T-cell (primary cell): ENCODE measurements around the gene PRICKLE2. TPM values are rescaled to one million over a fixed set of nuclear protein-coding genes. Genes with fewer than 3 reads are reported as not detected.

ENCODE experiments used
- ATAC-seq, 4 experiments: fragments of 200-7000 bp in 3 of 4; fragments of 150-1000 bp in 1 of 4; cut with Tn5 transposase; replicated peaks in 1 of 4; 1 replicate in 3 of 4; 2 replicates in 1 of 4; pipeline ENCODE4 v1.10.0; 2021; ENCODE audit warnings: moderate library complexity in 3 of 4, mild to moderate bottlenecking in 2 of 4, moderate number of reproducible peaks in 1 of 4
- CTCF ChIA-PET, 2 donors: fragments of 300-600 bp; sonication (Branson Sonifier 250); formaldehyde crosslinking; loops; one replicate each; lab custom pipeline; 2022; ENCODE audit warnings: antibody characterized with exemption in 2 of 2; lab: Charles Lee
- POLR2A ChIA-PET, 2 donors: fragments of 300-600 bp; sonication (Branson Sonifier 250); formaldehyde crosslinking; loops; one replicate each; lab custom pipeline; 2022; ENCODE audit warnings: antibody characterized with exemption in 2 of 2; lab: Charles Lee
- DNase-seq, 35 experiments: peaks; one replicate each; pipeline versions ENCODE4 v3.0.0 to v3.0.0-alpha.2; 2013 to 2023
- H3K27ac ChIP-seq: one replicate; pipeline ENCODE4 v1.5.1; 2013; ENCODE audit warnings: low read length
- H3K27me3 ChIP-seq, 2 experiments: replicated peaks in 1 of 2; 1 replicate in 1 of 2; 2 replicates in 1 of 2; pipeline versions ENCODE4 v1.6.1 to v1.7.0; 2013; ENCODE audit warnings: low read length in 1 of 2, mixed read lengths in 1 of 2; ENCODE audit not compliant: control insufficient read depth in 2 of 2, insufficient read depth in 2 of 2; ENCODE audit errors: extremely low read depth in 1 of 2
- H3K36me3 ChIP-seq, 2 donors: 1 replicate in 1 of 2; 2 replicates in 1 of 2; pipeline versions ENCODE4 v1.6.1 to v1.7.0; 2013; ENCODE audit warnings: low read length in 1 of 2; ENCODE audit not compliant: control insufficient read depth in 2 of 2, insufficient read depth in 1 of 2; ENCODE audit errors: extremely low read depth in 1 of 2
- H3K4me1 ChIP-seq, 2 experiments: 1 replicate in 1 of 2; 2 replicates in 1 of 2; pipeline versions ENCODE4 v1.6.1 to v1.7.0; 2013; ENCODE audit warnings: low read length in 2 of 2, mixed read lengths in 1 of 2; ENCODE audit not compliant: insufficient read depth in 2 of 2, control insufficient read depth in 1 of 2; ENCODE audit errors: extremely low read depth in 1 of 2
- H3K4me3 ChIP-seq, 2 donors: 1 replicate in 1 of 2; 2 replicates in 1 of 2; pipeline versions ENCODE4 v1.5.1 to v1.7.0; 2013; ENCODE audit warnings: mild to moderate bottlenecking in 2 of 2, low read length in 1 of 2, moderate library complexity in 1 of 2; ENCODE audit not compliant: control insufficient read depth in 1 of 2; ENCODE audit errors: extremely low read depth in 1 of 2
- H3K9me3 ChIP-seq: 2 replicates; pipeline ENCODE4 v1.7.0; 2013
- H3K27ac Mint-ChIP-seq, 2 donors: one replicate each; pipeline ENCODE4 v1.8.0; 2020 to 2021; ENCODE audit warnings: mild to moderate bottlenecking in 2 of 2, mixed read lengths in 2 of 2
- H3K27me3 Mint-ChIP-seq, 2 donors: one replicate each; pipeline ENCODE4 v1.8.0; 2021 to 2022; ENCODE audit warnings: mixed read lengths in 2 of 2
- H3K36me3 Mint-ChIP-seq: one replicate; pipeline ENCODE4 v1.8.0; 2021; ENCODE audit warnings: mixed read lengths
- H3K4me1 Mint-ChIP-seq, 3 donors: one replicate each; pipeline ENCODE4 v1.8.0; 2020 to 2022; ENCODE audit warnings: mixed read lengths in 3 of 3, mild to moderate bottlenecking in 1 of 3
- H3K4me3 Mint-ChIP-seq, 3 donors: one replicate each; pipeline ENCODE4 v1.8.0; 2020 to 2022; ENCODE audit warnings: mild to moderate bottlenecking in 3 of 3, mixed read lengths in 3 of 3, moderate library complexity in 3 of 3
- H3K9me3 Mint-ChIP-seq, 3 donors: one replicate each; pipeline ENCODE4 v1.8.0; 2020 to 2022; ENCODE audit warnings: mixed read lengths in 3 of 3
- WGBS: methylation state at CpG from one replicate; pipeline ENCODE4 v1.1.5; 2013; ENCODE audit warnings: missing lambda C conversion rate; ENCODE audit not compliant: insufficient coverage; 5-methylcytosine and 5-hydroxymethylcytosine counted together
- total RNA-seq, 35 experiments: library from RNA in 6 of 35; stranded (reverse) in 6 of 35; fragments of 120-200 nt in 1 of 35; gene quantifications; one replicate each; pipeline versions ENCODE4 v1.2.1 to v1.2.4 and lab custom pipeline; 2013 to 2026

Gene PRICKLE2
- total RNA-seq, 5 donors from 2014 or later (not counting 1 experiment from before 2014, with no cell fraction given): 0.06 to 0.13 (median 0.09) TPM; not detected in 2

DNA sequence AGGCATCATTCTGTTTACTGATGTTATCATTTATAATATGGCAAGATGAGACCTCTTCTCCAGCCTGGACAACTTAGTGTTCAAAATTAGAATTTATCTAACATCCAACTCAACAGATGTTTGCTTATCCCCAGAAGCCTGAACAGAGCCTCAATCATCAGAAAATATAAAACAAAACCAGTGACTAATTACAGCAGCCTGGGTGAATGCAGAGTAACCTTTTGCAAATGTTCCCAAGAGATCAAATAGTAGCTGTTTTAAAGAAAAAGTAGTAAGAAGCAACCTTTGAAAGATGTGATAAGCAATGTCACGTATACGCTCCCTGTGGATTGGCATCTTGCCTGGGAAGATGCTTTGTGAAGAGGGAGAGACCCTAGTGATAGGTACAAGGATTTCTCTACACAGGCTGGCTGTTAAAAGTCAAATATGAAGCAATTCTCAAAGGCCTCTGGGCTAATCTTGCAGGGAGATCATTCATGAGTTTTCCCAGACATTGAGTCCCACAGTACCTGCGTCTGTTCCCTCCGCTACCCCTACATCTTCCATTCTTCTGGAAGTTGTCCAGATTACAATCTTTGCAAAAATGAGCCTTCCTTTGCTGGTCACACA, 39.3 kb upstream of the PRICKLE2 start:
- Histone ChIP-seq H3K4me3 (no peak overlapping the region), H3K27me3 (peaks cover 5 to 12% of the 10 kb centered on the region in 2 experiments), H3K4me1 (no peaks in the 10 kb centered on the region), H3K27ac (no peak overlapping the region), H3K9me3 (no peaks in the 10 kb centered on the region), H3K36me3 (no peaks in the 10 kb centered on the region)
- H3K27ac Mint-ChIP-seq: no peak overlapping the region
- peaks cover 26 to 28% of the 10 kb centered on the region in 2 donors for H3K27me3 Mint-ChIP-seq
- ChIA-PET POLR2A (no interaction called here), CTCF (no interaction called here)
- no peaks in the 10 kb centered on the region for H3K4me1 Mint-ChIP-seq
- DNase-seq (no peak), ATAC-seq (no peak)
- 100% methylated on average over 2 of the region's 4 CpGs for WGBS
- no peaks in the 10 kb centered on the region for H3K36me3 Mint-ChIP-seq
- H3K9me3 Mint-ChIP-seq: peaks cover 0 to 5% (median 0%) of the 10 kb centered on the region in 3 donors
- no peak overlapping the region for H3K4me3 Mint-ChIP-seq

DNA sequence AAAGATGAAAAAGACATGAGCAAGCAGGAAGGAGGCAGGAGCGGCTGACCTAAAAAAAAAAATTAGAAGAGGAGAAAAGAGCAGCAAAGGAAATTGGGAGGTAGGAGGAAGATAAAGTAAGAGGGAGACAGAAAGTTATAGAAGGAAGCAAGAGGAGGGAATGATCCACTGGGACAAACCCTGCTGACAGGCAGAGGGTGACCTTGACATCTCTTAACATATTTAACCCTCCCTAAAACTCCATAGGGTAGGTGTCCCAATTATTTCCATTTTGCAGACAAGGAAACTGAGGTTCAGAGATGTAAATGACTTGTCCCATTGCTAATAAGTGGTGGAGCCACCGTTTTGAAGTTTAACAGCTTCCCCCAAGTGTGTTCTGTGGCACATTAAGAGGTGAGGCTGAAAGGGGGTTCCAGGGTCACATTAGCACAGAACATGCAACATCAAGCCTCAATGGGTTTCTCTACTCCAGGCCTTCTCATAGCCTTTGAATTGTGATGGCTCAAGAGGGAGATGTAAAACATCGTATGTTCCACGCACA, 37.4 kb upstream of the PRICKLE2 start:
- WGBS: 83% methylated on average over 1 of the region's 4 CpGs
- ATAC-seq: no peak
- Histone ChIP-seq H3K27ac (no peak overlapping the region), H3K27me3 (peaks cover 0 to 2% of the 10 kb centered on the region in 2 experiments), H3K9me3 (no peaks in the 10 kb centered on the region), H3K36me3 (no peaks in the 10 kb centered on the region), H3K4me3 (no peak overlapping the region), H3K4me1 (no peaks in the 10 kb centered on the region)
- H3K9me3 Mint-ChIP-seq: peaks cover 0 to 5% (median 0%) of the 10 kb centered on the region in 3 donors
- H3K27ac Mint-ChIP-seq: no peak overlapping the region
- CTCF ChIA-PET: interaction anchor here in 1 of 2 donors (0.5 kb wide), 1 partner anchor 235 kb away, joined by 4 read pairs; no protein-coding TSS in a partner anchor
- H3K36me3 Mint-ChIP-seq: no peaks in the 10 kb centered on the region
- POLR2A ChIA-PET: no interaction called here
- H3K4me3 Mint-ChIP-seq: no peak overlapping the region
- no peaks in the 10 kb centered on the region for H3K4me1 Mint-ChIP-seq
- H3K27me3 Mint-ChIP-seq: peaks cover 13 to 22% of the 10 kb centered on the region in 2 donors
- DNase-seq: no peak

DNA sequence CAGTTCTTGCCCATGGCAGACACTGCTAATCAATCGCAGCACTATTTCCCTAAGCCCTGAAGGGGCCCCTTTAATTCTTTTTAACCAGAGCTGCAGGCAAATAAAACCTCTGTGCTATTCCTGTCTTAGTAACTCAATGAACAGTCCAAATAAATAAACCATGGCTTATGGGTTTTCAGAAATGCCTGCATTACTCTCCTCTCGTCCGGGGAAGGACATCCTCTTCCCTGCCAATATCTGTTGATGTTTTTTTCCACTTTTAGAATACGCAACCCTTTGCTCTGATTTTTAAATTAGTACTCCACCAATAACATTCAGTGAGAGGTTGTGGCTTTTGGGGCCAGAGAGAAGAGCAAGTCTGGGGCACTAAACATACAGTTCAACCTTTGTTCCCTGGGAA, 35.2 kb upstream of the PRICKLE2 start:
- no peaks in the 10 kb centered on the region for H3K9me3 ChIP-seq
- Mint-ChIP-seq H3K27ac (no peak overlapping the region), H3K4me1 (no peaks in the 10 kb centered on the region), H3K36me3 (no peaks in the 10 kb centered on the region), H3K27me3 (peaks cover 9 to 12% of the 10 kb centered on the region in 2 donors), H3K9me3 (peaks cover 0 to 5% (median 2%) of the 10 kb centered on the region in 3 donors), H3K4me3 (no peak overlapping the region)
- no peaks in the 10 kb centered on the region for H3K4me1 ChIP-seq
- no peaks in the 10 kb centered on the region for H3K36me3 ChIP-seq
- H3K27me3 ChIP-seq: no peaks in the 10 kb centered on the region
- CTCF ChIA-PET: interaction anchor here in 1 of 2 donors (0.6 kb wide), 1 partner anchor 16 kb away, joined by 3 read pairs; no protein-coding TSS in a partner anchor
- no peak overlapping the region for H3K4me3 ChIP-seq
- no peak overlapping the region for H3K27ac ChIP-seq
- POLR2A ChIA-PET: no interaction called here
- WGBS: 100% methylated on average over 1 of the region's 4 CpGs
- ATAC-seq (no peak), DNase-seq (no peak)

DNA sequence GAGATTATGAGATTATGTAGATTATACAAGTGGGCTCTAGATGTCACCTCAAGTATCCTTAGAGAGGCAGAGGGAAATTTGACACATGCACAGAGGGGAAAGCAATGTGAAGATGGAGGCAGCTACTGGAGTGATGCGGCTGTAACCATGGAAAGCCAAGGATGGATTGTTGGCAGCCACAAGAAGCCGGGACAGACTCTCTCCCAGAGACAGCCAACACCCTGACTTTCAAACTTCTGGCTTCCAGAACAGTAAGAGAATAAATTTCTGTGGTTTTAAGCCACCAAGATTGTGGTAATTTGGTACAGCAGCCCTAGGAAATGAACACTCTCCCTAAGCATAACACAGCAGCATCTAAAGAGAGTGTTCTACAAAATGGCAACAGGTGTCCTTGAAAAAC, 34.4 kb upstream of the PRICKLE2 start:
- Histone ChIP-seq H3K9me3 (no peaks in the 10 kb centered on the region), H3K27me3 (no peaks in the 10 kb centered on the region), H3K4me3 (no peak overlapping the region), H3K4me1 (no peaks in the 10 kb centered on the region), H3K36me3 (no peaks in the 10 kb centered on the region), H3K27ac (no peak overlapping the region)
- WGBS: no CpG with 5 or more reads among the region's 2 CpGs
- ChIA-PET CTCF (no interaction called here), POLR2A (no interaction called here)
- H3K9me3 Mint-ChIP-seq: peaks cover 0 to 5% (median 4%) of the 10 kb centered on the region in 3 donors
- no peak overlapping the region for H3K4me3 Mint-ChIP-seq
- H3K27me3 Mint-ChIP-seq: peaks cover 7 to 9% of the 10 kb centered on the region in 2 donors
- no peaks in the 10 kb centered on the region for H3K4me1 Mint-ChIP-seq
- H3K36me3 Mint-ChIP-seq: no peaks in the 10 kb centered on the region
- H3K27ac Mint-ChIP-seq: no peak overlapping the region
- ATAC-seq: no peak
- DNase-seq: no peak

DNA sequence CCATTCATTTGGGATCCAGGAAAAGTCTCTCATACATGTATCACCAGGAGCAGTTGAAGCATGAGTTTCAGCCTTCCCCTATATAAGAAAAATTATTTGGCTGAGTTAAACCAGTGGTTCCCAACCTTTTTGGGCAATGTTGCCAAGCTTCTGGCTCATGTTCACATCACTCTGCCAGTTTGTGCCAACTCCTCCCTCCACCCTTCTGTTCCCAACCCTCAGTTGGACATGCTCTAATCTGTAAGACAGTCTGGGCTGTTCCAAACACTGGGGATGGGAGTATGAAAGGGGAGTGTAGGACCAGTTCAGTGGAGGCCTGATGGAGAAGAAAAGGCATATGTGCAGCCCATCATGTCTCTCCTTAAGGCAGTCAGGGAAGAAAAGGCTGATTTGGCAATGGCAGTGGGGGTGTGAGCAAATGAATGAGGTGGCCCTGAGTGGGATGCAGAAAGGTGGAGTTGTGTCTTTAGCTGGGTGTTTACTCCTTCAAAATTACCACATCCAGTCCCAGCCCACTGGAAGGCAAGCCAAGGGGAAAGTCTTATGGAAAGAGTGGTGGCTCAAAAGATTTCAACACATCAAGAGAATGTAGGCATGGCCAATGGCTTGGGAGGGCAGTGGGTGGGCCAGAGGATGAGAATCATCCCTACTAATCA, 32.0 kb upstream of the PRICKLE2 start:
- peaks cover 4 to 5% of the 10 kb centered on the region in 2 donors for H3K27me3 Mint-ChIP-seq
- no peak for ATAC-seq
- no peak for DNase-seq
- Histone ChIP-seq H3K27me3 (no peaks in the 10 kb centered on the region), H3K4me1 (no peaks in the 10 kb centered on the region), H3K4me3 (no peak overlapping the region), H3K9me3 (no peaks in the 10 kb centered on the region), H3K36me3 (no peaks in the 10 kb centered on the region), H3K27ac (no peak overlapping the region)
- H3K27ac Mint-ChIP-seq: no peak overlapping the region
- CTCF ChIA-PET: no interaction called here
- H3K9me3 Mint-ChIP-seq: peaks cover 0 to 4% (median 1%) of the 10 kb centered on the region in 3 donors
- no peaks in the 10 kb centered on the region for H3K4me1 Mint-ChIP-seq
- POLR2A ChIA-PET: no interaction called here
- no peaks in the 10 kb centered on the region for H3K36me3 Mint-ChIP-seq
- no peak overlapping the region for H3K4me3 Mint-ChIP-seq

DNA sequence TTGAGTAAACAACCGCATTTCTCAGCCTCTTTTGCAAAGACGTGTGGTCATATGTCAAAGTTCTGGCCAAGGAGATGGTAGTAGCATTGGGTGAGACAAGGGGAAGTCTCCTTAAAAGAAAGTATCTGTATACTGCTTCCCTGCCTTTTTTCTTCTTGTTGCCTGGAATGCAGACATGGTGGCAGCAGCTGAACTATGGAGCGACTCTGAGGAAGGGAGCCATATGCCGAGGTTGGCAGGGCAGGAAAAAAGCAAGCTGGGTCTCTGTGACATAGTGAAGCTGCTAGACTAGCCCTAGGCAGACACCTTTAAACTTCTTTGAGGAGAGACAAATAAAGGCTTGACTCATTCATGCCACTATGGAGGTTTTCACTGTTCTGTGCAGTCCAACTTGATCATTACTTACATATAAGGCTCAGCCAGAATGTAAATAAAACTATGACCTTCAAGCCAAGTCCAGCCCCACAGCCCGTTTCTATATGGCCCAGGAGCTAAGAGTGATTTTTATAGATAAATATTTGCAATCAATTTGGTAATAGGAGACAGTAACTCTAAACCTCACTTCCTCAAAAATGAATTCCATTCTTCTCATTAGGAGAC, 30.6 kb upstream of the PRICKLE2 start:
- Mint-ChIP-seq H3K27ac (no peak overlapping the region), H3K4me3 (no peak overlapping the region), H3K36me3 (no peaks in the 10 kb centered on the region), H3K9me3 (peaks cover 0 to 4% (median 0%) of the 10 kb centered on the region in 3 donors), H3K4me1 (no peaks in the 10 kb centered on the region), H3K27me3 (peaks cover 3% of the 10 kb centered on the region in 2 donors)
- H3K9me3 ChIP-seq: no peaks in the 10 kb centered on the region
- no peak overlapping the region for H3K27ac ChIP-seq
- ATAC-seq (no peak), DNase-seq (no peak)
- ChIA-PET CTCF (no interaction called here), POLR2A (no interaction called here)
- WGBS: 100% methylated on average over 1 of the region's 5 CpGs
- H3K36me3 ChIP-seq: no peaks in the 10 kb centered on the region
- no peak overlapping the region for H3K4me3 ChIP-seq
- H3K4me1 ChIP-seq: no peaks in the 10 kb centered on the region
- no peaks in the 10 kb centered on the region for H3K27me3 ChIP-seq
